HG03354 (cell line): ENCODE results near the gene ASS1.

Experiments
- ATAC-seq: cut with Tn5 transposase; IDR thresholded peaks from one replicate; pipeline ENCODE4 v1.9.1; 2021; ENCODE audit warnings: mild to moderate bottlenecking; ENCODE audit not compliant: unreplicated experiment, poor library complexity, severe bottlenecking

The ASS1 gene

GRCh38 chr9:130490981-130491380 is 46.2 kb downstream of the ASS1 start:
- no peak for ATAC-seq

- ATAC-seq, result no peak
These were observed 47.2 kb downstream of the ASS1 start for GRCh38 chr9:130491830-130492482.

GRCh38 chr9:130493021-130493420 is 48.3 kb downstream of the ASS1 start:
- no peak for ATAC-seq

- no peak for ATAC-seq
These were observed 48.7 kb downstream of the ASS1 start for GRCh38 chr9:130493476-130493875.

- ATAC-seq, result no peak
These were observed 50.3 kb downstream of the ASS1 start for GRCh38 chr9:130495067-130495466.

- ATAC-seq, result no peak
These were observed 52.4 kb downstream of the ASS1 start for GRCh38 chr9:130497139-130497538.

- no peak for ATAC-seq
These were observed 53.6 kb downstream of the ASS1 start for GRCh38 chr9:130498298-130498917.

GRCh38 chr9:130498918-130499698 is 54.3 kb downstream of the ASS1 start:
- no peak for ATAC-seq

- no peak for ATAC-seq
These were observed 55.1 kb downstream of the ASS1 start for GRCh38 chr9:130499804-130500263.

- ATAC-seq, result no peak
These were observed 55.8 kb downstream of the ASS1 start for GRCh38 chr9:130500340-130501180.

- no peak for ATAC-seq
These were observed 56.9 kb downstream of the ASS1 start for GRCh38 chr9:130501639-130502038.

- ATAC-seq, result no peak
These were observed 63.5 kb downstream of the ASS1 start for GRCh38 chr9:130508218-130508617.

GRCh38 chr9:130512199-130512598 is 67.4 kb downstream of the ASS1 start:
- no peak for ATAC-seq

GRCh38 chr9:130513078-130513477 is 68.3 kb downstream of the ASS1 start:
- no peak for ATAC-seq

GRCh38 chr9:130518233-130518632 is 73.5 kb downstream of the ASS1 start:
- no peak for ATAC-seq

- ATAC-seq, result no peak
These were observed 74.4 kb downstream of the ASS1 start for GRCh38 chr9:130518943-130519799.

- ATAC-seq, result no peak
These were observed 75.2 kb downstream of the ASS1 start for GRCh38 chr9:130519927-130520326.

- ATAC-seq, result no peak
These were observed 77.0 kb downstream of the ASS1 start for GRCh38 chr9:130521715-130522114.

GRCh38 chr9:130522233-130522808 is 77.6 kb downstream of the ASS1 start:
- ATAC-seq, result no peak
